Progenitor cell of endocrine pancreas (in vitro differentiated cells): ENCODE data around the gene MAB21L4. TPM values are rescaled to one million over a fixed set of nuclear protein-coding genes. Genes with fewer than 3 reads are reported as not detected.

Experiments used
- DNase-seq: peaks from one replicate; pipeline ENCODE4 v3.0.0; 2021; ENCODE audit warnings: low spot score; ENCODE audit not compliant: unreplicated experiment
- H3K27ac Mint-ChIP-seq: 2 replicates; pipeline ENCODE4 v1.8.0; 2021; ENCODE audit warnings: mild to moderate bottlenecking, moderate library complexity, mixed read lengths
- H3K27me3 Mint-ChIP-seq: 2 replicates; pipeline ENCODE4 v1.8.0; 2021; ENCODE audit warnings: mixed read lengths
- H3K36me3 Mint-ChIP-seq: 2 replicates; pipeline ENCODE4 v1.8.0; 2022; ENCODE audit warnings: mixed read lengths; ENCODE audit not compliant: insufficient read depth
- H3K4me1 Mint-ChIP-seq: 2 replicates; pipeline ENCODE4 v1.8.0; 2021; ENCODE audit warnings: low read depth, mixed read lengths
- H3K4me3 Mint-ChIP-seq: 2 replicates; pipeline ENCODE4 v1.8.0; 2021; ENCODE audit warnings: low read depth, mild to moderate bottlenecking, moderate library complexity, mixed read lengths
- H3K9me3 Mint-ChIP-seq: 2 replicates; pipeline ENCODE4 v1.8.0; 2021; ENCODE audit warnings: low read depth, mixed read lengths
- CTCF ChIP-seq: fragments of 200-600 bp; sonication (generic); IDR thresholded peaks from one replicate; pipeline ENCODE4 v1.5.0; 2021; ENCODE audit warnings: antibody characterized with exemption, mild to moderate bottlenecking; ENCODE audit not compliant: unreplicated experiment
- total RNA-seq: library from RNA; stranded (reverse); gene quantifications from 2 replicates; pipeline ENCODE4 v1.2.1, GENCODE V29; 2021

Gene MAB21L4
- total RNA-seq, 1 donor from 2014 or later: 9.7 TPM

DNA sequence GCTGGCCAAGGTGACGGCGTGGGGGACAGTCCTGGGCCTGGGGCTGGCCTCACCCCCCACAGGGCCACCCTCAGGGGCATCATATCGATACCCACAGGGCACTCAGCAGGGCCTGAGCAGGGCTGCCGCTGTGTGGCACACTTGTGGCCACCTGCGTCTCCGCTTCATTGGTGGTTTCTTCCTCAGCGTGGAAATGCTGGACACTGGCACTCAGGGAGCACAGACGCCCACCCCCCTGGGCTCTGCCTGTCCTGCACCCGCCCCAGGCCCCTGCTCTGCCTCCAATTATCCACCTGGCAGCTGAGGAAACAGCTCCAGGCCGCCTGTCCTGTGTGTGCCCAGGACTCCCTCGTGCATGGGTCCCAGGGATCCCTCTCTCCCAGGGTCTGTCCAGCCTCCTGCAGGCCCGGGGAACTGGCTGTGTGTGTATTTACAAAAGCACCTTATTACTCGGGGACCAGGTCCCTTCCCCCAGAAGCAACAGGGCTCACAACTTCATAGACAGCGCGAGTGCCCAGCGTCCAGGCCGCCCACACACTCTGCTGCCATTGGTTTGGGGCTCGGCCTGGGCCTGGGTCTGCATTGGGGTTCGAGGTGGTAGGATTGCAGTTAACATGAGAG, 23.3 kb upstream of the MAB21L4 start:
- Mint-ChIP-seq H3K27ac (no peak overlapping the region), H3K4me1 (no peaks in the 10 kb centered on the region), H3K4me3 (no peak overlapping the region), H3K36me3 (no peaks in the 10 kb centered on the region), H3K27me3 (peaks cover 9% of the 10 kb centered on the region), H3K9me3 (no peaks in the 10 kb centered on the region)
- DNase-seq: peak; percentile 8
- TF ChIP-seq CTCF: no peak

DNA sequence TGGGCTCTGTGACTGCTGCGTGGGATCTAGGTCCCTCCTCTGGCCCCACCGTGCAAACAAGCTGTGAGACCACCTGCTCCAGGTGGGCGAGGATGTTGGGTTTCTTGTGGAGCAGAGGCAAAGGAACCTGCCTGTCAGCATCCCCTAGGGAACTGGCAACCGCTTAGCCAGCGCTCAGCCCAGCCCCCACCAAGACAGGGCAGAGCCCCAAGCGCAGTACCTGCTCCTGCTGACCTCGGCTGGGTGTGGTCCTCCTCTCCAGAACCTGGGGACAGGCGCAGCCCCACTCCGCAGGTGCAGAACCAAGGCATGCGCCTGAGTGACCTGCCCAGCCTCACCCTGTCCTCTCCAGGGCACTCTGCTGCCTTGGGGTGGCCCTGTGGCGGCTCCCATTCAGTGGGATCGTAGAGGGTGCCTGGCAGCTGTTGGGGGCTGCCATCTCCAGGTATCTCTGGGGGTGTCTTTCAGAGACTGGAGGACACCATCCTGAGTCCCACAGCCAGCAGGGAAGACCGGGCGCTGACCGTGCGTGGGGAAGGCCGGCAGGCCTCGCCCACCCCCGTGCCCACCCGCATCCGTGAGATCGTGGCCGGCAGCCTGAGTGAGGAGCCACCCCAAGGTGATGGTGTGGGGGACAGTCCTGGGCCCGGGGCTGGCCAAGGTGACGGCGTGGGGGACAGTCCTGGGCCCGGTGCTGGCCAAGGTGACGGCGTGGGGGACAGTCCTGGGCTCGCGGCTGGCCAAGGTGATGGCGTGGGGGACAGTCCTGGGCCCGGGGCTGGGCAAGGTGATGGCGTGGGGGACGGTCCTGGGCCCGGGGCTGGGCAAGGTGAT, 22.5 kb upstream of the MAB21L4 start:
- no peaks in the 10 kb centered on the region for H3K36me3 Mint-ChIP-seq
- no peak for TF ChIP-seq CTCF
- H3K9me3 Mint-ChIP-seq: no peaks in the 10 kb centered on the region
- H3K27ac Mint-ChIP-seq: no peak overlapping the region
- no peak overlapping the region for H3K4me3 Mint-ChIP-seq
- H3K4me1 Mint-ChIP-seq: no peaks in the 10 kb centered on the region
- peaks cover 9% of the 10 kb centered on the region for H3K27me3 Mint-ChIP-seq
- peak; percentile 8 for DNase-seq

- H3K9me3 Mint-ChIP-seq: no peaks in the 10 kb centered on the region
- TF ChIP-seq CTCF: no peak
- DNase-seq: no peak
- H3K36me3 Mint-ChIP-seq: no peaks in the 10 kb centered on the region
- H3K4me1 Mint-ChIP-seq: no peaks in the 10 kb centered on the region
- no peak overlapping the region for H3K4me3 Mint-ChIP-seq
- peaks cover 12% of the 10 kb centered on the region for H3K27me3 Mint-ChIP-seq
- H3K27ac Mint-ChIP-seq: no peak overlapping the region
Measured at GRCh38 chr2:240917684-240918257, 21.8 kb upstream of the MAB21L4 start.

GRCh38 chr2:240917009-240917683, 21.2 kb upstream of the MAB21L4 start:
- H3K4me3 Mint-ChIP-seq: no peak overlapping the region
- no peak overlapping the region for H3K27ac Mint-ChIP-seq
- TF ChIP-seq CTCF: no peak
- no peaks in the 10 kb centered on the region for H3K9me3 Mint-ChIP-seq
- peaks cover 12% of the 10 kb centered on the region for H3K27me3 Mint-ChIP-seq
- H3K4me1 Mint-ChIP-seq: no peaks in the 10 kb centered on the region
- no peak for DNase-seq
- no peaks in the 10 kb centered on the region for H3K36me3 Mint-ChIP-seq

GRCh38 chr2:240916571-240917008, 20.6 kb upstream of the MAB21L4 start:
- Mint-ChIP-seq H3K27me3 (peaks cover 15% of the 10 kb centered on the region), H3K4me3 (no peak overlapping the region), H3K9me3 (no peaks in the 10 kb centered on the region), H3K36me3 (no peaks in the 10 kb centered on the region), H3K27ac (no peak overlapping the region), H3K4me1 (no peaks in the 10 kb centered on the region)
- no peak for DNase-seq
- no peak for TF ChIP-seq CTCF
